HG03175 (cell line): ENCODE results near the gene GLT6D1.

Experiments used
- ATAC-seq: cut with Tn5 transposase; IDR thresholded peaks from one replicate; pipeline ENCODE4 v1.9.1; 2021; ENCODE audit warnings: mild to moderate bottlenecking, moderate library complexity; ENCODE audit not compliant: unreplicated experiment

The GLT6D1 gene

DNA sequence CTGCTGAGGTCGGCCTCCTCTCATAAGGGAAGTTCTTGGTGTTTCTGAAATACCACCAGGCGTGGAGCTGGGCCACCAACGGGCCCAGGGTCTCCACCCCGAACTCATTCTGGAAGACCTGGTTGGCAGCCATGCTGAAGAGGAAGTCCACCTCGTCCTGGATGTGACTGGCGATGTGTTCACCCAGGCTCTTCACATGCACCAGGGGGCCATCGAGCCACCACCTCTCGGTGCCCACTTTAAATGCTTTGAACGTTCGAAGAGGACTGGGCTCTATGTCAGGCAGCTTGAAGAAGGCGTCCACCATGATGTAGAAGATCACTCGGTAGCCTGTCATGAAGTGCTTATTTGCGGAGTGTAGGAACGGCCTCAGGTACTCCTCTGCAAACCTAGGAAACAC lies 15.1 kb downstream of the GLT6D1 start:
- no peak for ATAC-seq

DNA sequence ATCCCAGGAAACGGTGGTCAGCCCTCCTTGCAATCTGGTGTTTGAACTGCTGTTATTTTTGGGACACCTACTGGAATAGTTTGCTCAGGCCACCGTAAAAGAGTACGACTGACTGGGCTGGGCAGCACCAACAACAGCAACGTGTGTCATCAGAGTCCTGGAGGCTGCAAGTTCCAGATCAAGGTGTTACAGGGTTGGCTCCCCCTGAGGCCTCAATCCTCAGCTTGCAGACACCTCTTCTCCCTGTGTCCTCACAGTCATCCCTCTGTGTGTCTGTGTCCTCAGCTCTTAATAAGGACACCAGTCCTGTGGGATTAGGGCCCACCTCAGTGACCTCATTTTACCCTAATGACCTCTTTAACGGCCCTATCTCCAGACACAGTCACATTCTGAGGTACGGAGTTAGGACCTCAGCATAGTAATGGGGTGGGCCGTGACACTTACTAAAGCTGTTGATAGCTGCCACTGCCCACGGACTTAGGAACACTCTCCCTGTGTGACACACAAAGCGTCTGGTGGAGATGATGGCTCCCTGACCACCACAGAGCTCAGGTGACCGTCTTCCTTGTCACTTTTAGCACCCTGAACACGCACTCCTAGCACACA lies 16.8 kb downstream of the GLT6D1 start:
- ATAC-seq, result no peak

GRCh38 chr9:135620558-135620957 lies 18.8 kb downstream of the GLT6D1 start:
- ATAC-seq, result no peak

DNA sequence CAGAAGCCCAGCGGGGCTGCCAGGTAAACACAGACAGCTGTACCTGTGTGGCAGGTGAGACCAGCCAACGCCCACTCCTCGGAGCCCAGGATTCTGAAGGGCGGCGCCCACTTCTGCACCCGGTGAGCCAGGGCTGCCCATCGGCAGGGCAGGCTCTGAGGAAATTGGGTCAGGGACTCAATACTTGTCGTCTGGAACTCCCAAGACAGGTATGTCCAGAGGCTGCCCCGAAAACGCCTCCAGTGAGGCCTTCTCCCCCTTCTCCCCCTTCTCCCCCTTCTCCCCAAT lies 19.8 kb downstream of the GLT6D1 start:
- ATAC-seq, result no peak

DNA sequence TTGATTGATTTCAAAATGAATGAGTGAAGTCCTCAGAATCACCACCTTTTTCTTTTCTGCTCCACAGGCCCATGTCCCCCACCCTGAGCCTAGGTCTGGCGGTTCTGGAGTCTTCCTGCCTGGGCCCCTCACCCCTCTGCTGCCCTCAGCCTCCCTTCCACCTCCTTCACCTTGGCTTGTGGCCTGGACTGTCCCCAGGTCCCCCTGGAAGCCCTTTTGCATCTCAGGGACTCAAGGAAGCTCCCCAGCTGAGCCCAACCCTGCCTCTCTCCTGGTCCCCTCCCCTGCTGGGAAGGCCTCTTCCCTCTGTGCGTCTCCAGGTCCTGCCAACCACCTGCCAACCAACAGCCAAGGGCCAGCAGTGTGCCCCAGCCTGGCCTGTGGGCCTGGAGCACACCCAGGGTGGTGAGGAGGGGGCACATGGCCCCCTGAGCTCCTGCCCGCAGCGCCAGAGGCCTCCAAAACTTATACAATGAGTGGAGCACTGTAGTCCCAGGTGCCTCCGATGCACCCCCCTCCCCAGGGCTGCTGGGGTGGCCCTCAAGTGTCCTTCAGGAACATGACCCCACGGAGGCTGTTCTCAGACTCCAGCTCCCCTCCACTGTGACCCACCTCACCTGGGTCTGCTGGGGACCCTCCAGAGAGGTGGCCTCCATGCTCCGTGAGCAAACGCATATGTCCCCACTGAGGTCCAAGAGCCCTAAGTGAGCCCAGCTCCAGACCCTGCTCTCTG lies 20.3 kb downstream of the GLT6D1 start:
- ATAC-seq, result no peak

DNA sequence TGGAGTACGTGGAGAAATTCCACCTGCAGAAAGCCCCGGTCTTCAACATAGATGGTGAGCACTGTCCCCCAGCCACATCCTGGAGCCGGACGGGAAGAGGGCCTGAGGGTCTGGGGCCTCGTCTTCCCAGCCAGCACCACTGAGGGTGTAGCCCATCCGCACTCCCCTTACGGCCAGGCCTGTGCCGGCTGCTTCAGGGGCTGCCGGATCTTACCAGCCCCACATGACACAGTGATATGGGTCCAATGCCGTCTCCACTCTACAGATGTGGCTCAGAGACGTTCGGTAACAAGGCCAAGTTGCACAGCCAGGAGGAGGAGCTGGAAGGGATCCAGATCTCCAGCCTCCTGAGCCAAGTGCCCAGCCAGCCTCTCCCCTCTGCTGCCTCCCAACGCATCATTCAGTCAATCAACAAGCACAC lies 21.3 kb downstream of the GLT6D1 start:
- no peak for ATAC-seq

DNA sequence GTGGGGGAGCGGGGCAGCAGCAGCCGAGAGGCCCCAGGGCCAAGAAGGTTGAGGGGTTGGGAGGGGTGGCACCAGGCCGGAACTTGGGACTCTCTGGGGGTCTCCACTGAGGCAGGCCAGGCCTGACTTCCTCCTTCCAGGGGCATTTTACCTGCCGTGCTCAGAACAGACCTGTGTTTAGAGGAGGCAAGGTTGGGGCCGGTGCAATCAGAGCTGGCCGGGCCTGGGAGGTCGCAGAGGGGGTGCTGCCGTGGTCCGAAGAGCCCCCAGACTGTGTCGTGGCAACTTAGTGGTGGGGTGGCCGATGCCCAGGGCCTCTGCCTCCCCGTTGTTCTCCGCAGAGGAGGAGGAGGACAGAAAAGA lies 21.8 kb downstream of the GLT6D1 start:
- no peak for ATAC-seq

DNA sequence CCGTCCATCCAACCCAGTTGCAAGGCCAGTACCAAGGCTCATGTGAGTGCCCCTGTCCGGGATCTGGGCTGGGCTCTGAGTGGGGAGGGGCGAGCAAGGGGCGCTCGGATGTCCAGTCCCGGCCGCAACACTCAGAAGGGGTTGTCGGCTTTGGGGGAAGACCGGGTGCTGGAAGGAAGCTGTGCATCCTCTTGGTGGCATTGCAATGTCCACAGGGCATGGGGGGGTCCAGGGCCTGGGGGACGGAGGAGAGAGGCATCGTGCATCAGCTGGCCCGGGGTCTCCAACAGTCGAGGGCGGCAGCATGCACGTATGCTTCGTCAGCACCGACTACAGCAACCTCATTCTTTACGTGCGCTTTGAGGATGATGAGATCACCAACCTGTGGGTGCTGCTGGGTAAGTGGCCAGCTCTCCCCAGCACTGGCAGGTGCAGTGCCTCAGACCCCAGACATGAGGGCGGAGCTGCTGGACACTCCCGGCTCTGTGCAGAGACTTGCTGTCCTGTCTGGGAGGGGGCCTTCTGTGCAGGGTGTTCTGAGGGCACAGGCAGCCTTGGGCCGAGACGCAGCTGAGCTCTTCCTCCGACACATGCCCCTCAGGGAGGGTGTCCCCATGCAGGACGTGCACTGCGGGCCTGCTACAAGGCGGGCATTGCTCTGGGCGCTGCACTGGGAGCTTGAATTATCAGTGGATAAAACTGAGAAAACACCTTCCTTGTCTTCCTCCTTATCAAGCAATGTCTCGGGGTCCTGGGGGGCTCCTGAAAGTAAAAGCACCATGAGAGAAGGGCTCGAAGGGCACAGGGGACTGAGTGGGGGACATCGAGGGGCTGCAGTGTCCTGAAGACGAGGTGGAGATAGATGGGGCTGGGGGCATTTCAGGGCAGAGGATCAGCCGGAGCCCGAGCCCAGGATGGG lies 22.5 kb downstream of the GLT6D1 start:
- ATAC-seq, result no peak

- ATAC-seq, result no peak
These were observed 23.4 kb downstream of the GLT6D1 start for GRCh38 chr9:135615666-135616618.

- ATAC-seq, result no peak
These were observed 24.3 kb downstream of the GLT6D1 start for GRCh38 chr9:135614821-135615665.

DNA sequence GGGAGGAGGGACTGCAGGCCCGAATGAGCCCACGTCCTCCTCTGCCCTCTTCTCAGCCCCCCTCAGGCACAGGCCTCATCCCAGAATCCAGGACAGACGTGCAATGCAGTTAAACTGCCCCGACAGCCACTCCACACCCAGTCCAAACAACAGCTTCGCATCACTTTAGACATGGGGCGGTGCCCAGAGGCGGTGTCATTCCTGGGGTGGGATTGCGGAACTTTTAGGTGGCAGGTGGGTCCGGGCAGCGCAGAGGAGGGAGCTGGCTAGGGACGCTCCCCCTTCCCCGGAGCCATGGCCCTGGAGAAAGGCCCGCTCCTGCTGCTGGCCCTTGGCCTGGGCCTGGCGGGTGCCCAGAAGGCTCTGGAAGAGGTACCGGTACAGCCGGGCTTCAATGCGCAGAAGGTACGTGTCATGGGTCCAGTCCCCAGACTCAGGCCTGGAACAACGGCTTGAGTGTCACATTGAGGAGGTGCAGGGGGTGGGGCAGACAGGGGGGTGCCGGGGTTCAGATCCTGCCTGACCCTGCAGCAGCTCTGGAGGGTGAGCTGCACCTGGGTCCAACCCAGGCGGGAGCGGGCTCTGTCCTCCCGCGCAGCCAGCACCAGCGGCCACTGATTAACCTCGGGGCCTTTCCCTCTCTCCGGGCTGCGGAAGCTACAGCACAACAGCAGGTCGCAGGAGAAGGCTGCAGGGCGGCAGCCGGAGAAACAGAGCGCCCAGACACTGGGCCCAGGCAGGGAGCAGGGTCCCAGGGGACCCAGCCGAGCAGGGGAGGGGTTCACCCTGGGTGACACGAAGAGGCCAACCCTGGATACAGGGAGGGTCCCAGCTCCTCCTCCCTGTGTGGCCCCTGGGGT lies 25.2 kb downstream of the GLT6D1 start:
- no peak for ATAC-seq

DNA sequence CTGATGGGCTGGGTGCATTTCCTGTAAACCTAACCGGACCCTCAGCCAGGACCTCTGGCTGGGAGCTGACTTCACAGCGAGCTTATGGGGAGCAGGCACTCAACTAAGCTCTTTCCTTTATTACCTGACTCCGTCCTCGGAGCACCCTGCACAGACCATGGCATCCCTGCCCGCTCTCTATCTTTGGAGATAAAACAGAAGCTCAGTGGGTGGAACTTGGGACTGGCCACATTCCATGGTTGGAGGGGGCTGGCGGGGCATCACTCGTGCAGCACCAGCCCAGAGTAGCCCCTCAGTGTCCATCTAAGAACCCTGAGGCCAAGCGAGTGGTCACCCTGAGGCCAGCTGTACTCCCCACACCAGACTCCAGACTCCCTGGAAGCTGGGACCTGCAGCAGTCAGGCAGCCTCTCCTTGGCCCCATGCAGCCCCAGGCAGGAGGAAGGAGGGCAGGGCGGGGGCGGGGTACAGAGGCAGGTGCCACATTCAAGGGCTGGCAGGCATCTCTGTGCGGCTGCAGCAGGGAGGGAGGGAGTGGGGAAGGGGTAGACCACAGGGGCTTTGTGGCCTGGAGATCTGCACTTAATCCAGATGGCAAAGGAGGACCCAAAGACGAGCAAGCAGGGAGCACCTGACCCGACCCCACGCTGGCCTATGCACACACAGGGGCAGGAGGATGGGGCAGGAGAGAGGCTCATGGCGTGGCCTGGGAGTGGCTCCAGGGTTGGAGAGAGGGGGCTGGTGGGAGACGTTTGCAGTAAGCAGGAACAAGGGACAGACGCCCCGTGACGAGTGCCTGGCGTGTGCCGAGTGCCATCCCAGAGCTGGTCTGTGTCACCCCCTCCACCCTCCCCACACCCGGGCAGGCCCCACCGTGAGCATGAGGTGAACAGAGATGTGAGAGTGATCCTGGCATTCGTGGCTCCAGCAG lies 26.1 kb downstream of the GLT6D1 start:
- ATAC-seq, result no peak

GRCh38 chr9:135612437-135612836 lies 26.9 kb downstream of the GLT6D1 start:
- no peak for ATAC-seq

DNA sequence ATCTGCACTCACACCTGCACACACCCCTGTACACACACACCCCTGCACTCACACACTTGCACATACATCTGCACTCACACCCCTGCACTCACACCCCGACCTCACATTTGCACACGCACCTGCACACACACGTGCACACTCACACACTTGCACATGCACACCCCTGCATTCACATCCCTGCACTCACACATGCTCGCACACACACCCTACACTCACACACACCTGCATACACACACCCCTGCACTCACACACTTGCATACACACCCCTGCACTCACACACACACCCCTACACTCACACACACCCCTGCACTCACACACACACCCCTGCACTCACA lies 27.5 kb downstream of the GLT6D1 start:
- ATAC-seq, result no peak

DNA sequence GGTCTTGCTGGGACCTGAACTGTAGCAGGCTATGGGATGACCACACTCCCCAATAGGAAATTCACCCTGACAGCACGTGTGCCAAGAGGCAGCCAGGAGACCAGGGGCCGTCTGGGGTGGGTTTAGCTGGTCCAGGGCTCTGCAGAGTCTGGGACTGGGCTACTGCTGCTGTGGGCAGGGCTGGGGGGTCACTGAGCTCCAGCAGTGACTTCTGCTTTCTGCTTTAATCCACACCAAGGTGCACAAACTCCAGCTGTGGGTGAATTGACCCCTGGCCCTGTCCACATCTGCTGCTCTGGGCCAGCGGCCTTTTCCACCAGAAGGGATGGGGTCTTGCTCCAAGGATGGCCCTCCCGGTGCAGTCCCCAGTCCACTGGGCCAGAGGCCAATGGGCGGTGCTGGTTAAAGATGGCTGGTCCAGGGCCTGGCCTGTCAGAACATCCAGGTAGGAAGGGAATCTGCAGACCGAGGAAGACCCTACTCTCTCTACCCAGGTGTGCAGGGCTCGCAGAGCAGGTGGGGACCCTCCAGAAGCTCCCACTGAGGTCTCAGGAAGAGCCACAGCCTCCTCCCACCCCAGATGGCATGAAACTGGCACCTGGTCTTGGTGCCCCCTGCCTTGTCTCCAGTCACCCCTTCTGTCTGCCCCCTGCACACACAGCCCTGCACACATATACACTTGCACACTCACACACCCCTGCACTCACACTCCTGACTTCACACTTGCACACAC lies 28.0 kb downstream of the GLT6D1 start:
- no peak for ATAC-seq

GRCh38 chr9:135610290-135611141 lies 28.8 kb downstream of the GLT6D1 start:
- ATAC-seq, result no peak
